Measurements from ENCODE around the gene N4BP2L2. TPM values are rescaled to one million over a fixed set of nuclear protein-coding genes. Genes with fewer than 3 reads are reported as not detected.

N4BP2L2 gene
- total and polyA plus RNA-seq, 4 donors = 14.9 to 116 (median 76.7) TPM

GRCh38 chr13:32432856-32433255 lies 105.7 kb downstream of the N4BP2L2 start:
- H3K4me1 ChIP-seq (ENCODE audit: control insufficient read depth in 4 of 4, insufficient read depth in 4 of 4, low read length in 3 of 4) = peaks cover 0 to 2% (median 0%) of the 10 kb centered on the region in 4 donors
- no peak overlapping the region for H3K9ac ChIP-seq (ENCODE audit: low read depth in 1 of 2, low read length in 2 of 2)
- no peak for TF ChIP-seq TAF1 (conservative IDR thresholded peaks at IDR 0.05)
- H3K36me3 ChIP-seq (ENCODE audit: control insufficient read depth in 4 of 4, insufficient read depth in 3 of 4, low read depth in 1 of 4, low read length in 3 of 4) = peaks cover 0 to 6% (median 1%) of the 10 kb centered on the region in 4 donors
- DNase-seq (ENCODE audit: low spot score) = no peak
- H3K27me3 ChIP-seq (ENCODE audit: control insufficient read depth in 4 of 4, insufficient read depth in 4 of 4, low read length in 3 of 4) = no peaks in the 10 kb centered on the region
- no peaks in the 10 kb centered on the region for H3K9me3 ChIP-seq (ENCODE audit: control insufficient read depth in 4 of 4, low read length in 3 of 4)
- H3K4me3 ChIP-seq (ENCODE audit: low read depth in 1 of 3, low read length in 3 of 3) = no peak overlapping the region
- WGBS = 95% methylated on average over 3 of the region's 3 CpGs
- H3K27ac ChIP-seq (ENCODE audit: low read depth in 1 of 2, low read length in 2 of 2) = no peak overlapping the region

- TF ChIP-seq SP1 (IDR thresholded peaks at IDR 0.05) (no peak), JUND (IDR thresholded peaks at IDR 0.05) (no peak), YY1 (IDR thresholded peaks at IDR 0.05) (no peak), GABPA (IDR thresholded peaks at IDR 0.05 in 1 of 2, conservative IDR thresholded peaks at IDR 0.05 in 1 of 2) (no peak), FOXA2 (IDR thresholded peaks at IDR 0.05) (no peak), ZBTB33 (IDR thresholded peaks at IDR 0.05) (no peak), RXRA (IDR thresholded peaks at IDR 0.05) (no peak), RAD21 (IDR thresholded peaks at IDR 0.05) (no peak), HNF4A (conservative IDR thresholded peaks at IDR 0.05) (no peak), ATF3 (IDR thresholded peaks at IDR 0.05) (no peak), NR2F2 (IDR thresholded peaks at IDR 0.05) (no peak)
- WGBS = 95% methylated on average over 5 of the region's 5 CpGs
Observed at GRCh38 chr13:32431361-32431760, 107.2 kb downstream of the N4BP2L2 start.

GRCh38 chr13:32430018-32430747 lies 108.4 kb downstream of the N4BP2L2 start:
- no peaks in the 10 kb centered on the region for H3K27me3 ChIP-seq (ENCODE audit: control insufficient read depth in 4 of 4, insufficient read depth in 4 of 4, low read length in 3 of 4)
- peaks cover 0 to 3% (median 0%) of the 10 kb centered on the region in 4 donors for H3K36me3 ChIP-seq (ENCODE audit: control insufficient read depth in 4 of 4, insufficient read depth in 3 of 4, low read depth in 1 of 4, low read length in 3 of 4)
- H3K4me1 ChIP-seq (ENCODE audit: control insufficient read depth in 4 of 4, insufficient read depth in 4 of 4, low read length in 3 of 4) = peaks cover 2 to 10% (median 5%) of the 10 kb centered on the region in 4 donors
- H3K27ac ChIP-seq (ENCODE audit: low read depth in 1 of 2, low read length in 2 of 2) = peak overlapping the region in 1 of 2 donors; percentile 3
- TF ChIP-seq RAD21 (IDR thresholded peaks at IDR 0.05) (no peak), JUND (IDR thresholded peaks at IDR 0.05) (no peak), SP1 (IDR thresholded peaks at IDR 0.05) (no peak), EGR1 (IDR thresholded peaks at IDR 0.05; ENCODE audit: low read depth in 2 of 2) (no peak), MAX (IDR thresholded peaks at IDR 0.05) (no peak), TAF1 (conservative IDR thresholded peaks at IDR 0.05) (no peak), HNF4G (IDR thresholded peaks at IDR 0.05) (no peak), YY1 (IDR thresholded peaks at IDR 0.05) (no peak)
- no peak overlapping the region for H3K9ac ChIP-seq (ENCODE audit: low read depth in 1 of 2, low read length in 2 of 2)
- H3K4me3 ChIP-seq (ENCODE audit: low read depth in 1 of 3, low read length in 3 of 3) = no peak overlapping the region
- WGBS = 78% methylated on average over 6 of the region's 6 CpGs
- DNase-seq (ENCODE audit: low spot score) = no peak
- no peaks in the 10 kb centered on the region for H3K9me3 ChIP-seq (ENCODE audit: control insufficient read depth in 4 of 4, low read length in 3 of 4)

More at GRCh38 chr13:32431361-32431760, 107.2 kb downstream of the N4BP2L2 start:
- H3K9ac ChIP-seq (ENCODE audit: low read depth in 1 of 2, low read length in 2 of 2) = no peak overlapping the region
- no peak overlapping the region for H3K27ac ChIP-seq (ENCODE audit: low read depth in 1 of 2, low read length in 2 of 2)
- no peak for DNase-seq (ENCODE audit: low spot score)
- peaks cover 0 to 3% (median 0%) of the 10 kb centered on the region in 4 donors for H3K36me3 ChIP-seq (ENCODE audit: control insufficient read depth in 4 of 4, insufficient read depth in 3 of 4, low read depth in 1 of 4, low read length in 3 of 4)
- no peak overlapping the region for H3K4me3 ChIP-seq (ENCODE audit: low read depth in 1 of 3, low read length in 3 of 3)
- no peaks in the 10 kb centered on the region for H3K27me3 ChIP-seq (ENCODE audit: control insufficient read depth in 4 of 4, insufficient read depth in 4 of 4, low read length in 3 of 4)
- peaks cover 0 to 2% (median 0%) of the 10 kb centered on the region in 4 donors for H3K4me1 ChIP-seq (ENCODE audit: control insufficient read depth in 4 of 4, insufficient read depth in 4 of 4, low read length in 3 of 4)
- H3K9me3 ChIP-seq (ENCODE audit: control insufficient read depth in 4 of 4, low read length in 3 of 4) = no peaks in the 10 kb centered on the region

Measured in liver (tissue), 9 donors.